Stimulated activated CD8-positive, alpha-beta memory T cell treated with anti-CD3 and anti-CD28 coated beads, Interleukin-7, amount 100 ng/mL, for 48 hours (primary cell): ENCODE data around the gene TMEM225B.
"Not testable (repeated sequence)": the region's sequence is repeated elsewhere in the genome, so short reads cannot be mapped to it uniquely, and the experiment has no call there.

Experiments
- DNase-seq, 2 donors: peaks; one replicate each; pipeline ENCODE4 v3.0.0-alpha.2; 2020; ENCODE audit warnings: low read depth in 1 of 2; ENCODE audit errors: extremely low read depth in 1 of 2

Gene TMEM225B

GRCh38 chr7:99579281-99579955, 18.6 kb upstream of the TMEM225B start:
- DNase-seq = no peak

DNA sequence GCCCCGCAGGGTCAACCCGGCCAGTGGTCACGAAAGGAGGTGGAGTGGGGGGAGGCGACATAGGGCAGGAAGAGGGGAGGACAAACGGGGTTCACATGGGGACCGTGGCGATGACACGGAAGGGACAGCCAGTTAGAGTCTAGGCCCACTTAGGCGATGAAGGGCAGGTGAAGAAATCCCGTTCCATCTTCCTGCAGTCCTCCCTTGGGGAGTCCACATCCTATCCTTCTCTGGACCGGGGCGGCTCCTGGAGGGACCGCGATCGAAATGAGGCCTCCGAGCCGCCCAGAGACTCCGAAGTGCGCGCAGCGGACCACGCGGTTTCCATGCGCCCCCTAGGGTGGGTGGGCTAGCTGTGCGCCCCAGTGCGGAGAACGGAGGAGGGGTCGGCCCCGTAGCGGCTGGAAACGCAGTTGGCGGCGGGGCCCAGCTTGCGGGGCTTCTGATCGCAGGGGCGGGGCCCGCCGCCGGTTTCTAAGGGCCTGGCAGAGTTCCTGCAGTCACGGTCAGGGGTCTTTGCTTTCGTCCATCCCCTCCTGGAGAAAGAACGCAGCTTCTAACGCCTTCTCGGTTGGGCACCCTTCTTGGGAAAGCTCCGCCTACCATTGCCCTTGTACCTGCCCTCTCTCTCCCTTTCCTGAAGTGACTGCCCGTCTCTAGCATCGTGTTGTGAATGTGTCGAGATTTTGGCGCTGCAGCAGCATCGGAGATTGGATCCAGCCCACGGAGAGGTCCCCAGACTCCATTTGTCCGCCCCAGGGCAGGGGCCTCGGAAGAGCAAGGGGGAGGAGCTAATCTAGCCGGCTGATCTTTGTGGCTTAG, 17.9 kb upstream of the TMEM225B start:
- peak in 1 of 2 donors; percentile 25 for DNase-seq

DNA sequence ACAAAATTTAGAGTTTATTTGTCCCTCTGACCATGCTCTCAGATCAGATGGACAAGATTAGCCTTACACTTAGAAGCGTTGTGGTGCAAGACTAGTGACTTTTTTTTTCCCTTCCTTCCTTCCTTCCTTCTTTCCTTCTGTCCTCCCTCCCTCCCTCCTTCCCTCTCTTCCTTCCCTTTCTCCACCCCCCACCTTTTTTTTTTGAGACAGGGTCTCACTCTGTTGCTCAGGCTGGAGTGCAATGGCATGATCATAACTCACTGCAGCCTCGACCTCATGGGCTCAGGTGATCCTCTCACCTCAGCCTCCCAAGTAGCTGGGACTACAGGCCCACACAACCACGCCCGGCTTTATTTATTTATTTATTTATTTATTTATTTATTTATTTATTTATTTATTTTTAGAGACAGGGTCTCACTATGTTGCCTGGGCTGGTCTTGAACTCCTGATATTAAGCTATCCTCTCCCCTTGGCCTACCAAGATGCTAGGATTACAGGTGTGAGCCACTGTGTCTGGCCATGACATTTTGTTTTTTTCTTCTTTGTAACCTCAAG, 17.2 kb upstream of the TMEM225B start:
- not testable (repeated sequence) for DNase-seq

DNA sequence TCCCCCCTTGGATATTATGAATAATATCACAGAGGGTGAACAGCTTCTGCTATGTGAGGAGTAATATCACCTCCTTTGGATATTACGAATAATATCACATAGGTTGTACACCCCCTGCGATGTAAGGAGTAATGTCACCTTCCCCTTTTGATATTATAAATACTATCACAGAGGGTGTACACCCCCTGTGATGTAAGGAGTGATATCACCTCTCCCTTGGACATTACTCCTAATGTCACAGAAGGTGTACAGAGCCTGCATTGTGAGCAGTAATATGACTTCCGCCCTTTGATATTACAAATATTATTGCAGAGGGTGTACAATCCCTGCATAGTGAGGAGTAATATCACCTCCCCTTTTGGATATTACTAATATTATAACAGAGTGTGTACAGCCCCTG, 9.2 kb upstream of the TMEM225B start:
- DNase-seq = no peak

GRCh38 chr7:99594948-99595745, 2.9 kb upstream of the TMEM225B start:
- DNase-seq = no peak

- DNase-seq = no peak
These were observed 1.6 kb upstream of the TMEM225B start for GRCh38 chr7:99596408-99596955.

GRCh38 chr7:99599836-99600235, 1.8 kb downstream of the TMEM225B start:
- DNase-seq = no peak

- no peak for DNase-seq
These were observed 3.7 kb downstream of the TMEM225B start for GRCh38 chr7:99601656-99602310.

DNA sequence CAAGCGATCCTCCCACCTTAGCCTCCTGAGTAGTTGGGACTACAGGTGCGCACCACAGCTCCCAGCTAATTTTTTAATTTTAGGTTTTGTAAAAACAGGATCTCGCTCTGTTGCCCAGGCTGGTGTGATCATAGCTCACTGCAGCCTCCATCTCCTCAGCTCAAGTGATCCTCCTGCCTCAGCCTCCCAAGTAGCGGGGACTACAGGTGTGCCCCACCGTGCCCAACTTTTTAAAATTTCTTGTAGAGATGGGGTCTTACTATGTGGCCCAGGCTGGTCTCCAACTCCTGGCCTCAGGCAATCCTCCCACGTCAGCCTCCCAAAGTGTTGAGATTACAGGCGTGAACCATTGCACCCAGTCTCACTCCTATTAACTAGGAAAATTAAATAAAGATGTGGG, 7.5 kb downstream of the TMEM225B start:
- no peak for DNase-seq

GRCh38 chr7:99606531-99606930, 8.5 kb downstream of the TMEM225B start:
- no peak for DNase-seq

DNA sequence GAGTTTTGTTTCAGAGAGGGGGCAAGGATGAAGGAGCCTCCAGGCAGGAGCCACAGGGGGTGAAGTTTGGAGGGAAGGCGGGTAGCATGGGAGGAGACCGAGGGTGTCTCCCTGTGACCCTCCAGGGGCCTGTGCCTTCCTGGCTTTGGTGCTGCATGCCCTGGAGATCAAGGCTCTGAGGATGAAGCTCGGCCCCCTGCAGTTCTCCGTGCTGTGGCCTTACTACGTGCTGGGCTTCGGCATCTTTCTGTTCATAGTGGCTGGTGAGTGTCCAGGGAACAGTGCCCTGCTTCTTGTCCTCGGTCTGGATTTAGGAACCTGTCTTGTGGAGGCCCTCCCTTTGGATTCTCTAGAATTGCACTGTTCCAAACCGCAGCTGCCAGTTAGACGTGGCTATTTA, 9.5 kb downstream of the TMEM225B start:
- no peak for DNase-seq

DNA sequence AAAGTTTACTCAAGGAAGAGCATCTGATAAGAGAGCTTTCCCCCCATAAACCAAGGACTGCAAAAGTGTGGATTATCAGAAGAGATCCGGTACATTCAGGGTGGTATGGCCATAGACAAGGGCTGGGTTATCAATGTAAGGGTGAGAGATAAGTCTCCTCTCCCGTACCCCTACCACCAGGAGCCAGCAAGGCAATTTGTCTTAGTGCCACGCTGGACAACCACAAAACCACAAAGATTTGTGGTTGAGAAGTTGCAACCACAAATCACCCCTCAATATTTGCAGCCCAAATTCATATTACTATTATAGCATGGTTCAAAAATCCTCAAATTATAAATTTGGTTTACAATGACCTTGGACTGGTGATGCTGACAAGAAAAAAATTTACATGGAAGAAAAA, 16.4 kb downstream of the TMEM225B start:
- no peak for DNase-seq

DNA sequence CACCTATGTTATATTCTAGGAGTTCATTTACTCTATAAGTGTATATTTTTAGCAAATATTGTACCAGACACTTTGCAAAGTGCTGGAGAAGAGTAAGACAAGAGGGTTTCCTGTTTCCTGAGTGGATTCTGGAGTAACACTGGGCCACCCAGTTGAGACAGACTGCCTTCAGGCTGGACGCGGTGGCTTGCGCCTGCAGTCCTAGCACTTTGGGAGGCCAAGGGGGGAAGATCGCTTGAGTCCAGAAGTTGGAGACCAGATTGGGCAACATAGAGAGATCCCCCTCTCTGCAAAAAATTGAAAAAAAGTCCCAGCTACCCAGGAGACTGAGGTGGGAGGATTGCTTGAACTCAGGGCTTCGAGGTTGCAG, 17.9 kb downstream of the TMEM225B start:
- DNase-seq = no peak

GRCh38 chr7:99616359-99617191, 18.5 kb downstream of the TMEM225B start, which contains the start of gene ZSCAN25:
Gene ZSCAN25, plus strand, starts transcription at chr7:99616946. Its CDS starts 2,661 bp downstream, at chr7:99619607.
- peak; percentile 74 to 84 for DNase-seq

- no peak for DNase-seq
These were observed 19.2 kb downstream of the TMEM225B start for GRCh38 chr7:99617192-99617781.

DNA sequence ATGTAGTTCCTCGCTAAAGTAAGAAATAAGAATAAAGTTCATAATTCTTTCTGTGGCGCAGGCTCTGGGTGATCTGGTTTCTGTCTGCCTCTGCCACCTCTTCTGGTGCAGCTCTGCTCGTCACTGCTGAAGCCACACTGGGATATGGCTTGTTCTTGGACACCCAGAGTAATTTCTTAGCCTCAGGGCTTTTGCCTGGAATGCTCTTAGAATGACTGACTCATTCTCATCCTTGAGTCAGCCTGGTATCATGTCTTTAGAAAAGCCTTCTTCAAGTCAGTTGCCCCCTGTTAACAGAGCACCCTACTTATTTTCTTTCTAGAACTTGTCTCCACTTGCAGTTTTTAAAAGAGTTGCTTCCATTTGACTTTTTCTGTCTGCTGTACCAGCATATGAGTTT, 20.7 kb downstream of the TMEM225B start:
- no peak for DNase-seq

DNA sequence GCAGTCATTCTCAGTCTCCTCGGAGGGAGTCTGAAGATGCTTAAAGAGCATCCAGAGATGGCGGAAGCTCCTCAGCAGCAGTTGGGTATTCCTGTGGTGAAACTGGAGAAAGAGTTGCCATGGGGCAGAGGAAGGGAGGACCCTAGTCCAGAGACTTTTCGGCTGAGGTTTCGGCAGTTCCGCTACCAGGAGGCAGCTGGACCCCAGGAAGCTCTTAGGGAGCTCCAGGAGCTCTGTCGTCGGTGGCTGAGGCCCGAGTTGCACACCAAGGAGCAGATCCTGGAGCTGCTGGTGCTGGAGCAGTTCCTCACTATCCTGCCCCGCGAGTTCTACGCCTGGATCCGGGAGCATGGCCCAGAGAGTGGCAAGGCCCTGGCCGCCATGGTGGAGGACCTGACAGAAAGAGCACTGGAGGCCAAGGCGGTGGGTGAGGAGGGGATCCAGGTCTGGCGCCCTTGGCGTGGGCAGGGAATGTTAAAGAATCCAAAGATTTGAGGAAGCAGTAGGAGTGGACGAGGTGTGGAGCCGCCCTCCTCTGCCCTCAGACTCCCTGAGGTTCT, 21.6 kb downstream of the TMEM225B start:
- no peak for DNase-seq

DNA sequence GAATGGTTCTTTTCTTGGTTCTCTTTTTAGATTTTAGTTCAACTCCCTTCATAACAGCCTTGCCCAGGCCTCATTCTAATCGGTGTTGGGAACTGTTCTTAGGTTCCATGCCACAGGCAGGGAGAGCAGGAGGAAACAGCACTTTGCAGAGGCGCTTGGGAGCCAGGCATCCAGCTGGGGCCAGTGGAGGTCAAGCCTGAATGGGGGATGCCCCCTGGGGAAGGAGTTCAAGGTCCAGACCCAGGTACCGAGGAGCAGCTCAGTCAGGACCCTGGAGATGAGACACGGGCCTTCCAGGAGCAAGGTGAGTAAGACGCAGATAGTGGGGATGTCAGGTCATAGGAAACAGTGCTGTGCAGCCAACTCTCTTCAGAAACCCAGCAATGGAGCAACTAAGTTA, 23.2 kb downstream of the TMEM225B start:
- DNase-seq = no peak

GRCh38 chr7:99622596-99622995, 24.5 kb downstream of the TMEM225B start:
- DNase-seq = no peak
